Ectodermal cell (in vitro differentiated cells): Measurements from ENCODE around the gene EDN1.
A peak's percentile ranks its signal among the peaks of the same experiment; 100 is the strongest.

Experiments used
- H3K27ac ChIP-seq: 2 replicates; pipeline ENCODE4 v1.7.0; 2013; ENCODE audit warnings: mild to moderate bottlenecking, low read depth, low read length; ENCODE audit not compliant: insufficient read depth, poor library complexity, severe bottlenecking
- H3K27me3 ChIP-seq: 2 replicates; pipeline ENCODE4 v1.7.0; 2013; ENCODE audit warnings: mild to moderate bottlenecking, low read length; ENCODE audit not compliant: insufficient read depth, control insufficient read depth, poor library complexity, severe bottlenecking
- H3K36me3 ChIP-seq: one replicate; pipeline ENCODE4 v1.7.0; 2013; ENCODE audit warnings: low read length; ENCODE audit not compliant: control insufficient read depth, insufficient read depth
- H3K4me1 ChIP-seq: one replicate; pipeline ENCODE4 v1.7.0; 2013; ENCODE audit warnings: low read length; ENCODE audit not compliant: control insufficient read depth, insufficient read depth
- H3K4me3 ChIP-seq: 2 replicates; pipeline ENCODE4 v1.7.0; 2013; ENCODE audit warnings: low read depth, low read length, control low read depth; ENCODE audit not compliant: insufficient read depth
- H3K9me3 ChIP-seq: 2 replicates; pipeline ENCODE4 v1.7.0; 2013; ENCODE audit warnings: mild to moderate bottlenecking, low read length, moderate library complexity; ENCODE audit not compliant: control insufficient read depth
- WGBS, 2 experiments: methylation state at CpG; one replicate each; pipeline ENCODE4 v1.1.7; 2013; ENCODE audit warnings: missing lambda C conversion rate in 2 of 2; 5-methylcytosine and 5-hydroxymethylcytosine counted together

The EDN1 gene

DNA sequence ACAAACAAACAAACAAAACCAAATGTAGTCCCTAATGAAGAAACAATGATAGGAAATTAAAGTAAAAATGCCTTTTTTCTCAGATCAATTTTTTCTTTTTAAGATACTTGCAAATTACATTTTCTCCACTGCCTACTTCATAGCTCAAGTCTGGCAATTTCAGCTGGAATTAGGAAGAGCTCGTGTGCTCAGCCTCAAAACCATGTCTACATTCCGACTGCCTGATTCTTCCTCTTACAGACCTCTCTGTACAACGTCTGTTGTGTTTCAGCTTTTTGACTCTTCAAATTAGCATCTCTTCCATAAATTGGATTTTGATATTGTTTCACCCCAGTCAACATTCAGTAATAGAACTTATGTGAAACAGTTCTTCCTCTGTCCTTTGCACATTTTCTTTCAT, 9.3 kb upstream of the EDN1 start:
- WGBS, 2 experiments, result 92 to 93% methylated on average over 3 of the region's 3 CpGs
- Histone ChIP-seq H3K4me1 (no peaks in the 10 kb centered on the region), H3K9me3 (no peaks in the 10 kb centered on the region), H3K27ac (no peak overlapping the region), H3K27me3 (no peaks in the 10 kb centered on the region), H3K4me3 (no peak overlapping the region), H3K36me3 (no peaks in the 10 kb centered on the region)

DNA sequence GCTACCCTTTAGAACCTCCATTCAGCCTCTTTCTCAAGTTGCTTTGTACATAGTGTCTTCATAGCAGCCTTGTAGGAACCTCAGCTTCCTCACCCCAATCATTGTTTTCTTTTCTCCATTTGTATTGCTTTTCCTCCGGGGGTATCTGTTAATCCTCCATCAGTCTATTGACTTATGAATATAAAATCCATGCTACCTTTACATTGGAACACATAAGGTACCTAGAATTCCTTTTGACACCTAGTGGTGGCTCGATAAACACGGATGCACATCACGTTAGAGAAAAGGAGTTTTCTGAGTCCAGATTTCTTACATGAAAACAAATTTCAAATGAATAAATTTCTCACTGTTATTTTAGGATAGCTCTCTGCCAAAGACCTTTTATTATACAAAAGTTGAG, 6.3 kb upstream of the EDN1 start:
- 85 to 96% methylated on average over 4 of the region's 4 CpGs for WGBS, 2 experiments
- H3K27ac ChIP-seq, result no peak overlapping the region
- no peaks in the 10 kb centered on the region for H3K36me3 ChIP-seq
- no peaks in the 10 kb centered on the region for H3K9me3 ChIP-seq
- no peaks in the 10 kb centered on the region for H3K4me1 ChIP-seq
- no peak overlapping the region for H3K4me3 ChIP-seq
- H3K27me3 ChIP-seq, result peaks cover under 1% of the 10 kb centered on the region

GRCh38 chr6:12286373-12287110, 3.6 kb upstream of the EDN1 start:
- Histone ChIP-seq H3K4me3 (no peak overlapping the region), H3K4me1 (peaks cover 6% of the 10 kb centered on the region), H3K27ac (no peak overlapping the region), H3K9me3 (no peaks in the 10 kb centered on the region), H3K27me3 (peaks cover 22% of the 10 kb centered on the region), H3K36me3 (no peaks in the 10 kb centered on the region)
- WGBS, 2 experiments, result 92% methylated on average over 3 to 4 of the region's 4 CpGs

- H3K27me3 ChIP-seq, result peaks cover 30% of the 10 kb centered on the region
- 94 to 95% methylated on average over 13 of the region's 13 CpGs for whole genome bisulfite sequencing, 2 experiments
- H3K4me3 ChIP-seq, result no peak overlapping the region
- H3K4me1 ChIP-seq, result peaks cover 10% of the 10 kb centered on the region
- H3K9me3 ChIP-seq, result no peaks in the 10 kb centered on the region
- H3K36me3 ChIP-seq, result no peaks in the 10 kb centered on the region
- no peak overlapping the region for H3K27ac ChIP-seq
Observed at GRCh38 chr6:12288211-12288618, 1.9 kb upstream of the EDN1 start.

GRCh38 chr6:12288914-12289313, 1.2 kb upstream of the EDN1 start:
- Histone ChIP-seq H3K4me1 (peaks cover 10% of the 10 kb centered on the region), H3K4me3 (no peak overlapping the region)
- 95 to 97% methylated on average over 3 of the region's 3 CpGs for WGBS, 2 experiments

DNA sequence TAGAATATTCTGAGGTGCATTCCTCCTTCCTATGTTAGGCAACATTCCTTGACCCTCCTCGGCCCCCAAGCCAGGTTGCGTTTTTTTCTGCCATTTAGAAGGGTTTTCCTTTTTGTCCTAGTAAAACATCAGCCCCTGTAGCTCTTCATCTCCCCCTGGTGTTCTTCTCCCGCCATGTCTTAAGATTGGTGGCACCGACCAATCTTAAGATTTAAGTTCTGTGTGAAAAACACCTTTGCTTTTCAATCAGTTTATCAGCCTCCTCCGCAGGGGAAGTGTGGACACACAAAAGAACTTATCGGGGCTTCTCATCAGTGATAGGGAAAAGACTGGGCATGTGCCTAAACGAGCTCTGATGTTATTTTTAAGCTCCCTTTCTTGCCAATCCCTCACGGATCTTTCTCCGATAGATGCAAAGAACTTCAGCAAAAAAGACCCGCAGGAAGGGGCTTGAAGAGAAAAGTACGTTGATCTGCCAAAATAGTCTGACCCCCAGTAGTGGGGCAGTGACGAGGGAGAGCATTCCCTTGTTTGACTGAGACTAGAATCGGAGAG, 719 bp upstream of the EDN1 start:
- peaks cover 30% of the 10 kb centered on the region for H3K27me3 ChIP-seq
- no peak overlapping the region for H3K27ac ChIP-seq
- WGBS, 2 experiments, result 5 to 7% methylated on average over 13 of the region's 13 CpGs

More at GRCh38 chr6:12288914-12289313, 1.2 kb upstream of the EDN1 start:
- no peaks in the 10 kb centered on the region for H3K9me3 ChIP-seq
- H3K36me3 ChIP-seq, result no peaks in the 10 kb centered on the region
- H3K27me3 ChIP-seq, result peaks cover 30% of the 10 kb centered on the region
- no peak overlapping the region for H3K27ac ChIP-seq

GRCh38 chr6:12291071-12291838, 1.1 kb downstream of the EDN1 start:
- Histone ChIP-seq H3K27ac (no peak overlapping the region), H3K27me3 (peaks cover 30% of the 10 kb centered on the region), H3K4me1 (peaks cover 12% of the 10 kb centered on the region), H3K4me3 (no peak overlapping the region), H3K9me3 (no peaks in the 10 kb centered on the region), H3K36me3 (no peaks in the 10 kb centered on the region)
- 36% methylated on average over 6 to 11 of the region's 12 CpGs for WGBS, 2 experiments

More for the DNA sequence above, 719 bp upstream of the EDN1 start:
- peaks cover 10% of the 10 kb centered on the region for H3K4me1 ChIP-seq
- H3K9me3 ChIP-seq, result no peaks in the 10 kb centered on the region
- H3K36me3 ChIP-seq, result no peaks in the 10 kb centered on the region
- H3K4me3 ChIP-seq, result peak overlapping the region; percentile 36

DNA sequence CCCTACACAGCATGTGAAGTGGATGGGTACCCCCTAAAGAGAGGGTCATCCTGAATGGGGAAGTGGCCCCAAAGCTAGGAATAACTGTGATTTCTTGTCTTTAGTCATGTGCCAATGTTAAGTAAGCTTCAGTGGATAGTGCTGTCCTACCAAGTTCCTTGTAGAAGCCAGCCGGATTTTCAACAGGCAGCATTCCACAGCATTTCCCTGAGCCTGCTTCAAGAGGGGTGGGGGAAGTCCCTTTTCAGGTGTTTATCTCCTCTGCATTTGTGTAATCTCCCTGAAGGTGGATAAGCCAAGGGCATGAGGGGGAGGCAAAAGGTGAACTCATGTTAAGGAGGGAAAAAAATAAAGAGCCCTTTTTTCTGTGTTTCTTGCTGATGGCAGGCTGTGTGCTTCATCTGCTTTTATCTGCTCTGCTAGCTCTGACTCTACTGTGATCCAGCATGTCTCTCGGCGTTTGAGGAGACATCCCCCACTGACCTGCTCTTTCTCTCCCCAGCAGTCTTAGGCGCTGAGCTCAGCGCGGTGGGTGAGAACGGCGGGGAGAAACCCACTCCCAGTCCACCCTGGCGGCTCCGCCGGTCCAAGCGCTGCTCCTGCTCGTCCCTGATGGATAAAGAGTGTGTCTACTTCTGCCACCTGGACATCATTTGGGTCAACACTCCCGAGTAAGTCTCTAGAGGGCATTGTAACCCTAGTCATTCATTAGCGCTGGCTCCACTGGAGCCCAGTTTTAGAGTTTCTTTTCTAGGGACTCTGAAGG, 1.9 kb downstream of the EDN1 start:
- Histone ChIP-seq H3K4me1 (peaks cover 12% of the 10 kb centered on the region), H3K36me3 (no peaks in the 10 kb centered on the region), H3K27ac (no peak overlapping the region), H3K27me3 (peaks cover 30% of the 10 kb centered on the region), H3K9me3 (no peaks in the 10 kb centered on the region), H3K4me3 (peak overlapping the region; percentile 11)
- 20 to 23% methylated on average over 15 of the region's 15 CpGs for WGBS, 2 experiments

GRCh38 chr6:12293235-12293930, 3.2 kb downstream of the EDN1 start:
- no peaks in the 10 kb centered on the region for H3K9me3 ChIP-seq
- 94 to 95% methylated on average over 2 to 3 of the region's 4 CpGs for WGBS, 2 experiments
- H3K27me3 ChIP-seq, result peaks cover 30% of the 10 kb centered on the region
- no peak overlapping the region for H3K27ac ChIP-seq
- peaks cover 12% of the 10 kb centered on the region for H3K4me1 ChIP-seq
- no peaks in the 10 kb centered on the region for H3K36me3 ChIP-seq
- H3K4me3 ChIP-seq, result no peak overlapping the region
